ENCODE data around the gene CDC34. TPM values are rescaled to one million over a fixed set of nuclear protein-coding genes. Genes with fewer than 3 reads are reported as not detected.

CDC34 gene
- total and polyA plus RNA-seq, 9 of the 15 experiments (the other 6 are each of a cell fraction or from before 2014, with no cell fraction given) = 0.80 to 203 (median 65.5) TPM

- no peak for TF ChIP-seq E2F3 (CRISPR knock-in tag; IDR thresholded peaks at IDR 0.05)
- TF ChIP-seq CCAR2 (IDR thresholded peaks at IDR 0.05; ENCODE audit: low read depth, low read length) = no peak
- TF ChIP-seq ZNF146 (CRISPR knock-in tag; IDR thresholded peaks at IDR 0.05; ENCODE audit: unreplicated experiment) = no peak
- no peak for TF ChIP-seq SNRNP70 (optimal IDR thresholded peaks at IDR 0.05; ENCODE audit: low read depth, low read length)
- peak; percentile 65; the same call in 1 of the 2 replicates for TF ChIP-seq ZNF592 (IDR thresholded peaks at IDR 0.05)
- TF ChIP-seq HOXB6 (CRISPR knock-in tag; IDR thresholded peaks at IDR 0.05; ENCODE audit: borderline replicate concordance) = no peak
- TF ChIP-seq RREB1 (CRISPR knock-in tag; IDR thresholded peaks at IDR 0.05) = peak; percentile 93; the same call in 1 of the 2 replicates
- TF ChIP-seq KHSRP (IDR thresholded peaks at IDR 0.05) = no peak
- TF ChIP-seq HMBOX1 (IDR thresholded peaks at IDR 0.05) = peak; percentile 60; the same call in 1 of the 2 replicates
- TF ChIP-seq TCF7L2 (IDR thresholded peaks at IDR 0.05; ENCODE audit: low read depth, low read length) = no peak
- peak in 1 of 2 experiments; percentile 68; a peak in 2 of 4 replicates for TF ChIP-seq HDAC1 (IDR thresholded peaks at IDR 0.05)
- TF ChIP-seq POLR2AphosphoS2 (IDR thresholded peaks at IDR 0.05; ENCODE audit: low read length) = no peak
- no peak for TF ChIP-seq ZHX1 (conservative IDR thresholded peaks at IDR 0.05; ENCODE audit: low read length)
Observed at GRCh38 chr19:506404-507285, 24.9 kb upstream of the CDC34 start (continued).

Measured in K562 (cell line).